Endothelial cell of umbilical vein (primary cell): Measurements from ENCODE around the gene BTN1A1. TPM values are rescaled to one million over a fixed set of nuclear protein-coding genes. Genes with fewer than 3 reads are reported as not detected.

ENCODE experiments used
- BruUV-seq: library from RNA; stranded (reverse); fragments of 400-500 nt; replicated peaks from 2 replicates; lab custom pipeline; 2021; lab: Mats Ljungman, UMichigan
- CTCF ChIA-PET: fragments of 300-600, 350-600 bp; sonication (Branson Sonifier 250); formaldehyde crosslinking; loops from one replicate; lab custom pipeline; 2021; ENCODE audit warnings: antibody characterized with exemption, inconsistent platforms; lab: Charles Lee
- POLR2A ChIA-PET: fragments of 300-600, 350-600 bp; sonication (Branson Sonifier 250); formaldehyde crosslinking; loops from one replicate; lab custom pipeline; 2021; ENCODE audit warnings: antibody characterized with exemption, inconsistent platforms; lab: Charles Lee
- DNase-seq: peaks from one replicate; pipeline ENCODE4 v3.0.0-alpha.2; 2011; ENCODE audit warnings: low read depth, low spot score
- FAIRE-seq: peaks from 2 replicates; lab custom pipeline; 2011; peaks lifted over from hg19 to GRCh38; lab: Jason Lieb, UNC
- H2AFZ ChIP-seq: 2 replicates; pipeline ENCODE4 v1.6.0; 2012; ENCODE audit warnings: low read depth, low read length, control low read depth, inconsistent platforms
- H3K27ac ChIP-seq: 2 replicates; pipeline ENCODE4 v1.5.1; 2011; ENCODE audit warnings: low read depth, mild to moderate bottlenecking, control low read depth, low read length, moderate library complexity; ENCODE audit not compliant: insufficient read depth
- H3K27me3 ChIP-seq, 2 experiments: 2 replicates each; pipeline versions ENCODE4 v1.6.0 to v1.6.1; 2011; ENCODE audit warnings: low read length in 2 of 2, mixed read lengths in 1 of 2; ENCODE audit not compliant: control insufficient read depth in 2 of 2, insufficient read depth in 2 of 2
- H3K36me3 ChIP-seq, 2 experiments: 2 replicates in 1 of 2; 3 replicates in 1 of 2; pipeline ENCODE4 v1.5.1; 2011; ENCODE audit warnings: low read length in 2 of 2, mild to moderate bottlenecking in 1 of 2, moderate library complexity in 1 of 2; ENCODE audit not compliant: control insufficient read depth in 2 of 2, insufficient read depth in 2 of 2; ENCODE audit errors: extremely low read depth in 1 of 2
- H3K4me1 ChIP-seq: 3 replicates; pipeline ENCODE4 v1.5.1; 2011; ENCODE audit warnings: mild to moderate bottlenecking, low read length; ENCODE audit not compliant: control insufficient read depth, insufficient read depth; ENCODE audit errors: extremely low read depth
- H3K4me2 ChIP-seq: 2 replicates; pipeline ENCODE4 v1.6.1; 2011; ENCODE audit warnings: low read length, control low read depth, mixed read lengths; ENCODE audit not compliant: insufficient read depth
- H3K4me3 ChIP-seq, 3 experiments: fragments of 200-600 bp in 1 of 3; sonication (generic), shearing (Covaris generic) in 1 of 3; replicated peaks in 1 of 3; 2 replicates each; pipeline ENCODE4 v1.5.1; 2011 to 2016; ENCODE audit warnings: control low read depth in 3 of 3, low read length in 3 of 3, mild to moderate bottlenecking in 2 of 3, inconsistent platforms in 1 of 3, low read depth in 1 of 3, moderate library complexity in 1 of 3; ENCODE audit not compliant: insufficient read depth in 1 of 3
- H3K79me2 ChIP-seq: 2 replicates; pipeline ENCODE4 v1.6.0; 2012; ENCODE audit warnings: low read length, inconsistent platforms; ENCODE audit not compliant: control insufficient read depth, insufficient read depth
- H3K9ac ChIP-seq: replicated peaks from 2 replicates; pipeline ENCODE3; 2011; ENCODE audit warnings: low read length, control low read depth; ENCODE audit not compliant: insufficient read depth; ENCODE audit errors: extremely low read depth
- H3K9me1 ChIP-seq: replicated peaks from 3 replicates; pipeline ENCODE4 v1.6.0; 2011; ENCODE audit warnings: mild to moderate bottlenecking, low read length; ENCODE audit not compliant: control insufficient read depth, insufficient read depth; ENCODE audit errors: extremely low read depth
- H3K9me3 ChIP-seq: replicated peaks from 2 replicates; pipeline ENCODE4 v1.5.1; 2012; ENCODE audit warnings: low read length, inconsistent platforms; ENCODE audit not compliant: control insufficient read depth, insufficient read depth
- H4K20me1 ChIP-seq: replicated peaks from 2 replicates; pipeline ENCODE3; 2011; ENCODE audit warnings: mild to moderate bottlenecking, low read length; ENCODE audit not compliant: control insufficient read depth, insufficient read depth; ENCODE audit errors: extremely low read depth
- CTCF ChIP-seq, 2 donors: IDR thresholded peaks; 1 replicate in 1 of 2; 2 replicates in 1 of 2; pipeline ENCODE4 v1.5.1; 2011; ENCODE audit warnings: low read length in 2 of 2, mild to moderate bottlenecking in 2 of 2, moderate library complexity in 2 of 2, control low read depth in 1 of 2, inconsistent platforms in 1 of 2, low read depth in 1 of 2; ENCODE audit not compliant: insufficient read depth in 1 of 2; ENCODE audit errors: extremely low read depth in 1 of 2
- FOS ChIP-seq: IDR thresholded peaks from 2 replicates; pipeline ENCODE4 v1.6.1; 2011; ENCODE audit warnings: mild to moderate bottlenecking, low read length, moderate library complexity, borderline replicate concordance; ENCODE audit not compliant: insufficient read depth
- GATA2 ChIP-seq: IDR thresholded peaks from 2 replicates; pipeline ENCODE4 v1.7.0; 2011; ENCODE audit warnings: low read depth, mild to moderate bottlenecking, moderate library complexity, mixed read lengths, low read length; ENCODE audit not compliant: insufficient read length, insufficient read depth
- JUN ChIP-seq: IDR thresholded peaks from 2 replicates; pipeline ENCODE4 v1.6.1; 2011; ENCODE audit warnings: borderline replicate concordance, low read depth; ENCODE audit not compliant: insufficient read length, insufficient read depth
- MAX ChIP-seq: IDR thresholded peaks from 2 replicates; pipeline ENCODE4 v1.6.1; 2011; ENCODE audit not compliant: insufficient read depth, insufficient read length
- MYC ChIP-seq: IDR thresholded peaks from one replicate; pipeline ENCODE4 v1.6.1; 2011; ENCODE audit warnings: mild to moderate bottlenecking, low read depth, low read length
- POLR2A ChIP-seq: IDR thresholded peaks from 2 replicates; pipeline ENCODE4 v1.6.1; 2012; ENCODE audit warnings: low read depth, mild to moderate bottlenecking, control low read depth, low read length
- POLR2AphosphoS5 ChIP-seq: IDR thresholded peaks from 2 replicates; pipeline ENCODE4 v1.6.1; 2012; ENCODE audit warnings: low read depth, mild to moderate bottlenecking, control low read depth, low read length, moderate library complexity; ENCODE audit not compliant: insufficient read depth
- dilution Hi-C: fragments of 300-500 bp; cut with MboI; formaldehyde crosslinking; loops from one replicate; pipeline ENCODE4 v1.15.0; 2019; ENCODE audit warnings: low sequenced_read_pairs; ENCODE audit not compliant: extremely low pct_ligation_motif_present
- intact Hi-C: fragments of 100-400 bp; cut with micrococcal nuclease; formaldehyde crosslinking; loops from one replicate; pipeline ENCODE4 v1.10.0; 2022
- polyA plus RNA-seq, 4 experiments: library from polyadenylated mRNA; depleted of rRNA in 3 of 4; stranded (reverse) in 3 of 4; unstranded in 1 of 4; fragments of >200 nt; gene quantifications; 2 replicates each; pipeline versions ENCODE4 v1.2.1 to v1.2.3, GENCODE V29; 2011 to 2012; ENCODE audit warnings: missing spikeins in 1 of 4
- total RNA-seq: library from RNA; stranded (reverse); gene quantifications from 2 replicates; pipeline ENCODE4 v1.2.3, GENCODE V29; 2021

Gene BTN1A1
- total and polyA plus RNA-seq, 2 donors (not counting 3 experiments of a cell fraction or from before 2014, with no cell fraction given) = not detected

GRCh38 chr6:26554697-26555504 lies 54.8 kb downstream of the BTN1A1 start:
- DNase-seq (peak; percentile 69), FAIRE-seq (peak; percentile 66)
- Histone ChIP-seq H3K27me3 (no peaks in the 10 kb centered on the region), H4K20me1 (no peaks in the 10 kb centered on the region), H3K79me2 (no peaks in the 10 kb centered on the region), H3K9me3 (no peaks in the 10 kb centered on the region), H3K36me3 (no peaks in the 10 kb centered on the region), H3K9ac (peak overlapping the region; percentile 66), H3K4me1 (peaks cover 13% of the 10 kb centered on the region), H2AFZ (peak overlapping the region; percentile 88), H3K4me2 (peak overlapping the region; percentile 100), H3K9me1 (no peaks in the 10 kb centered on the region), H3K27ac (peak overlapping the region; percentile 43), H3K4me3 (peak overlapping the region; percentile 30 to 94 (median 70))
- intact Hi-C loops (loop anchor here (1.0 to 10.0 kb wide), 5 partner anchors 34 to 530 kb away; a partner anchor contains a TSS), dilution Hi-C loops (no loop called here)
- TF ChIP-seq CTCF (IDR thresholded peaks at IDR 0.05; ENCODE audit: extremely low read depth in 1 of 2, insufficient read depth in 1 of 2, low read depth in 1 of 2, low read length in 2 of 2) = no peak
- TF ChIP-seq GATA2 = no peak
- TF ChIP-seq MAX = no peak
- no peak for TF ChIP-seq JUN
- no peak for TF ChIP-seq MYC
- no peak for TF ChIP-seq FOS
- TF ChIP-seq POLR2A = no peak
- no peak for TF ChIP-seq POLR2AphosphoS5
- ChIA-PET CTCF (interaction anchor here (0.8 to 5.7 kb wide), 7 partner anchors 14 to 379 kb away, joined by 3 to 36 read pairs (median 4); no protein-coding TSS in a partner anchor), POLR2A (no interaction called here)
- BruUV-seq = no TSS peak
